ENCODE data around the gene IGF1. TPM values are rescaled to one million over a fixed set of nuclear protein-coding genes. Genes with fewer than 3 reads are reported as not detected.
"Not testable (repeated sequence)": the region's sequence is repeated elsewhere in the genome, so short reads cannot be mapped to it uniquely, and the experiment has no call there.

The IGF1 gene
- total RNA-seq, 1 experiment from 2014 or later: not detected

DNA sequence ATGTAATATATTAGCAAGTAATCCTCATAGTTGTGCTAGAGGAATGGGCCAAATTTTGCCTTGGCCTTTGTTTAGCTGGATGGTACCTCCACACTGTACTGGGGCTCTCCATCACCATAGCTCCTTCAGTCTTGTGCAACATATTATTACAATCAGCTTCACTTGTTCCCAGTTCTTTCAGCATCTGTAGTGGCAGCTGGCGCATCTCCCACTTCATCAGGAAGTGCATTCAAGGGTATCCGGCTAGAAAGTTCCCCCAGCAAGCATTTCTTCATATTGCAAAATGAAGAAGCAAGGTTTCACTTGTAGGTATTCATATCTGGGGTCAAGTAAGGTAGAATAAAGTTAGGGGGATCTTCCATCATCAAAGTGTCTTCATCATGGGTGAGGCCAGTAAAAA, 123.7 kb downstream of the IGF1 start (continued):
- no peak for TF ChIP-seq OVOL2 (CRISPR knock-in tag; IDR thresholded peaks at IDR 0.05; ENCODE audit: borderline replicate concordance)
- no peak for TF ChIP-seq FOXP1 (CRISPR knock-in tag; IDR thresholded peaks at IDR 0.05; ENCODE audit: borderline replicate concordance)
- TF ChIP-seq NFE2L1 (CRISPR knock-in tag; IDR thresholded peaks at IDR 0.05): no peak
- TF ChIP-seq ZNF416 (CRISPR knock-in tag; IDR thresholded peaks at IDR 0.05): no peak

GRCh38 chr12:102354281-102354680, 126.1 kb downstream of the IGF1 start:
- POLR2A ChIA-PET; CTCF ChIA-PET; H3K27me3 Mint-ChIP-seq (ENCODE audit: low read depth); ATAC-seq; DNase-seq (ENCODE audit: low spot score); H3K4me3 Mint-ChIP-seq; H3K4me1 Mint-ChIP-seq; H3K27ac Mint-ChIP-seq: not testable (repeated sequence)
- peaks cover 59% of the 10 kb centered on the region for H3K9me3 Mint-ChIP-seq
- H3K36me3 Mint-ChIP-seq: peaks cover 31% of the 10 kb centered on the region

DNA sequence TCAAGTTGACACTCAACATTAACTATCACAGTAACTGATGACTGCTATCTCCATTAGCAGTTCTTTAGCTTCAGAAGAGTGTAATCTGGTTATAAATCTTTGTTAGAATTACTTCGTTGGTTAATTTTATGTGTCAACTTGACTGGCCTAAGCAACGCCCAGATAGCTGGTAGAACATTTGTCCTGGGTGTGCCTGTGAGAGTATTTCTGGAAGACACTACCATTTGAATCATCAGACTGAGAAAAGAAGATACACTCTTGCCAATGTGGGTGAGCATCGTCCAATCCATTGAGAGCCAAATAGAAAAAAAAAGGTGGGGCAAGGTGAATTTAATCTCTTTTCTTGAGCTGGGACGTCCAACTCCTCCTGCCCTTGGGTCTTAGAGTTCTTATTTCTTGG, 129.0 kb downstream of the IGF1 start:
- H3K4me1 Mint-ChIP-seq: no peaks in the 10 kb centered on the region
- DNase-seq (ENCODE audit: low spot score) (no peak), ATAC-seq (no peak)
- H3K36me3 Mint-ChIP-seq: peaks cover 31% of the 10 kb centered on the region
- H3K27me3 Mint-ChIP-seq (ENCODE audit: low read depth): peaks cover 3% of the 10 kb centered on the region; the same call in 1 of the 2 replicates
- TF ChIP-seq NFATC4 (CRISPR knock-in tag; IDR thresholded peaks at IDR 0.05): no peak
- POLR2A ChIA-PET: no interaction called here
- H3K4me3 Mint-ChIP-seq: no peak overlapping the region
- no peak overlapping the region for H3K27ac Mint-ChIP-seq
- H3K9me3 Mint-ChIP-seq: peaks cover 48% of the 10 kb centered on the region
- CTCF ChIA-PET: no interaction called here

DNA sequence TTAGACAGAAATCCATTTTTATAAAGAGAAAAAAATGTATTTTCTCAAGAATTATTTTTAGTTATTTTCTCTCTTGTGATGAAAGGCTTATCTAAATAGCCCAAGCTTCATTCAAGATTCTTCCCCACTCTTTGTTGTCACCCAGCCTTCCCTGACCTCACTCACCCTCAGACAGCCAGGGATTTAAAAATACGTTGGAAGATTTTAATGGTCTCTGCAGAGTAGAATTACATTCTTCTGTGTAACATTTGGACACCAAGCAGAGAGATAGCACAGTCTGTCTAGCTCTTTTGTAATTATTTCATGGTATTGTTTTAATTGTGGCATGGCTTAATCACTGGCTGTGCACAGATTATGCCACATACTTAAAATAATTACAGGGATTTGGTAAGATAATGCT, 130.3 kb downstream of the IGF1 start:
- ATAC-seq (no peak), DNase-seq (ENCODE audit: low spot score) (no peak)
- H3K27ac Mint-ChIP-seq: no peak overlapping the region
- H3K36me3 Mint-ChIP-seq: peaks cover 32% of the 10 kb centered on the region
- H3K9me3 Mint-ChIP-seq: peaks cover 40% of the 10 kb centered on the region
- H3K27me3 Mint-ChIP-seq (ENCODE audit: low read depth): peaks cover 3% of the 10 kb centered on the region; the same call in 1 of the 2 replicates
- ChIA-PET CTCF (no interaction called here), POLR2A (no interaction called here)
- TF ChIP-seq JUN (CRISPR knock-in tag; IDR thresholded peaks at IDR 0.05) (no peak), ETV6 (CRISPR knock-in tag; IDR thresholded peaks at IDR 0.05) (no peak), ZBTB21 (CRISPR knock-in tag; IDR thresholded peaks at IDR 0.05; ENCODE audit: borderline replicate concordance) (no peak), ZNF219 (CRISPR knock-in tag; IDR thresholded peaks at IDR 0.05; ENCODE audit: borderline replicate concordance) (no peak), EMX1 (CRISPR knock-in tag; IDR thresholded peaks at IDR 0.05) (no peak)
- no peaks in the 10 kb centered on the region for H3K4me1 Mint-ChIP-seq
- no peak overlapping the region for H3K4me3 Mint-ChIP-seq

GRCh38 chr12:102349079-102349478, 131.3 kb downstream of the IGF1 start:
- POLR2A ChIA-PET: no interaction called here
- no peak overlapping the region for H3K4me3 Mint-ChIP-seq
- no peak overlapping the region for H3K27ac Mint-ChIP-seq
- DNase-seq (ENCODE audit: low spot score) (no peak), ATAC-seq (no peak)
- H3K36me3 Mint-ChIP-seq: peaks cover 22% of the 10 kb centered on the region
- H3K9me3 Mint-ChIP-seq: peaks cover 37% of the 10 kb centered on the region
- CTCF ChIA-PET: no interaction called here
- H3K4me1 Mint-ChIP-seq: no peaks in the 10 kb centered on the region
- TF ChIP-seq, protein P1, sequence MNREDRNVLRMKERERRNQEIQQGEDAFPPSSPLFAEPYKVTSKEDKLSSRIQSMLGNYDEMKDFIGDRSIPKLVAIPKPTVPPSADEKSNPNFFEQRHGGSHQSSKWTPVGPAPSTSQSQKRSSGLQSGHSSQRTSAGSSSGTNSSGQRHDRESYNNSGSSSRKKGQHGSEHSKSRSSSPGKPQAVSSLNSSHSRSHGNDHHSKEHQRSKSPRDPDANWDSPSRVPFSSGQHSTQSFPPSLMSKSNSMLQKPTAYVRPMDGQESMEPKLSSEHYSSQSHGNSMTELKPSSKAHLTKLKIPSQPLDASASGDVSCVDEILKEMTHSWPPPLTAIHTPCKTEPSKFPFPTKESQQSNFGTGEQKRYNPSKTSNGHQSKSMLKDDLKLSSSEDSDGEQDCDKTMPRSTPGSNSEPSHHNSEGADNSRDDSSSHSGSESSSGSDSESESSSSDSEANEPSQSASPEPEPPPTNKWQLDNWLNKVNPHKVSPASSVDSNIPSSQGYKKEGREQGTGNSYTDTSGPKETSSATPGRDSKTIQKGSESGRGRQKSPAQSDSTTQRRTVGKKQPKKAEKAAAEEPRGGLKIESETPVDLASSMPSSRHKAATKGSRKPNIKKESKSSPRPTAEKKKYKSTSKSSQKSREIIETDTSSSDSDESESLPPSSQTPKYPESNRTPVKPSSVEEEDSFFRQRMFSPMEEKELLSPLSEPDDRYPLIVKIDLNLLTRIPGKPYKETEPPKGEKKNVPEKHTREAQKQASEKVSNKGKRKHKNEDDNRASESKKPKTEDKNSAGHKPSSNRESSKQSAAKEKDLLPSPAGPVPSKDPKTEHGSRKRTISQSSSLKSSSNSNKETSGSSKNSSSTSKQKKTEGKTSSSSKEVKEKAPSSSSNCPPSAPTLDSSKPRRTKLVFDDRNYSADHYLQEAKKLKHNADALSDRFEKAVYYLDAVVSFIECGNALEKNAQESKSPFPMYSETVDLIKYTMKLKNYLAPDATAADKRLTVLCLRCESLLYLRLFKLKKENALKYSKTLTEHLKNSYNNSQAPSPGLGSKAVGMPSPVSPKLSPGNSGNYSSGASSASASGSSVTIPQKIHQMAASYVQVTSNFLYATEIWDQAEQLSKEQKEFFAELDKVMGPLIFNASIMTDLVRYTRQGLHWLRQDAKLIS (CRISPR knock-in tag; IDR thresholded peaks at IDR 0.05; ENCODE audit: borderline replicate concordance): no peak
- no peak for TF ChIP-seq ZNF396 (CRISPR knock-in tag; IDR thresholded peaks at IDR 0.05; ENCODE audit: borderline replicate concordance)
- no peak for TF ChIP-seq ESRRA (CRISPR knock-in tag; IDR thresholded peaks at IDR 0.05; ENCODE audit: borderline replicate concordance)
- TF ChIP-seq FOXJ3 (CRISPR knock-in tag; IDR thresholded peaks at IDR 0.05; ENCODE audit: borderline replicate concordance): no peak
- peaks cover 3% of the 10 kb centered on the region; the same call in 1 of the 2 replicates for H3K27me3 Mint-ChIP-seq (ENCODE audit: low read depth)

Data from WTC11 (cell line).